Daoy (cell line): ENCODE measurements around the gene FRMPD1. TPM values are rescaled to one million over a fixed set of nuclear protein-coding genes. Genes with fewer than 3 reads are reported as not detected.
"Not testable (repeated sequence)": the region's sequence is repeated elsewhere in the genome, so short reads cannot be mapped to it uniquely, and the experiment has no call there.

ENCODE experiments used
- DNase-seq: peaks from one replicate; pipeline ENCODE4 v3.0.0-alpha.2; 2015; ENCODE audit warnings: low read depth
- total RNA-seq: library from RNA; depleted of rRNA; stranded (reverse); fragments of >200 nt; shearing (Covaris generic); gene quantifications from 2 replicates; pipeline ENCODE4 v1.2.3, GENCODE V29; 2014; rRNA removed

Gene FRMPD1, protein sequence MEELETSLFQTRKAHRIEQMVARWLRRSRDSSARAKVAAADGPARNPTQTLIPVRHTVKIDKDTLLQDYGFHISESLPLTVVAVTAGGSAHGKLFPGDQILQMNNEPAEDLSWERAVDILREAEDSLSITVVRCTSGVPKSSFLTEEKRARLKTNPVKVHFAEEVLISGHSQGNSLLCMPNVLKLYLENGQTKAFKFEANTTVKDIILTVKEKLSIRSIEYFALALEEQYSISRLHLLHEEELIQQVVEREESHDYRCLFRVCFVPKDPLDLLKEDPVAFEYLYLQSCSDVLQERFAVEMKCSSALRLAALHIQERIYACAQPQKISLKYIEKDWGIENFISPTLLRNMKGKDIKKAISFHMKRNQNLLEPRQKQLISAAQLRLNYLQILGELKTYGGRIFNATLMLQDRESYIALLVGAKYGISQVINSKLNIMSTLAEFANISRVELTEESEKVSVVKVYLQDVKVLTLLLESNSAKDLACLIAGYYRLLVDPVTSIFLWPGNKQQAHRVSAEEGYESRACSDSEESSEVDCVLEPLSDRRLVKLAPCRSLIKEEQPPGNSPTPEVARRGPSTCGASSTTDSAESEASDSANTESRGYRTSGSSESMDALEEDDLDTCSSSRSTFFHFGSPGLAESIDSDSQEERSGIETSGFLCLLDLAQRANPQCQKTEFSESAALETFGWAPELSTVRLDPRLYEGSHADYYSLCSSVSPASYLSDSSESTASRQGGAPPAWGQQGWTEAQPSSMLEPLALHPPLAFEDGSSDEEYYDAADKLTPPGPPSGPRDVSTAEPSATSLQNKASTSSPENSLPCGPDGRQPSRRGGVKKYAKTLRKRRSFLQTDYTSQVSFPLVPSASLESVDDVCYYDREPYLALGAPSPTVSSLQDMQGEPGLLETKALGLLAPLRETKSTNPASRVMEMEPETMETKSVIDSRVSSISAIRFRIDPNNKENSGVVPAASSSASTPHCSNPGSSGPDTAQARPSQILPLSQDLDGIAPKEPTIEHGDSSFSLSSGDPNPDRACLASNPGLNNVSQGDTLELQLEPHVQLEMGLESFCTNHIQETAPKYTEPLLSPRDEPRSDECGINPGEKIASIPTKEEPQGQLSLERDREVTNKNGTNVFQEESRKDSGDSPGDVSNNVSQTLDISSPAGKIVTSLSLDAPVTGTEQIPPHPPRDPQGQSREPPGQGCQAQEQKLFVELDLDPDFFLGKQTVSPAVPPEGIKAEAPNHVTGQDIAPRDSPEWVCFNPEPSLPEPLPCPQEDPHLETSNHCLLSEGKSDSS (N-terminal part only)
- total RNA-seq = 0.03 and 0.06 TPM in 2 replicates

DNA sequence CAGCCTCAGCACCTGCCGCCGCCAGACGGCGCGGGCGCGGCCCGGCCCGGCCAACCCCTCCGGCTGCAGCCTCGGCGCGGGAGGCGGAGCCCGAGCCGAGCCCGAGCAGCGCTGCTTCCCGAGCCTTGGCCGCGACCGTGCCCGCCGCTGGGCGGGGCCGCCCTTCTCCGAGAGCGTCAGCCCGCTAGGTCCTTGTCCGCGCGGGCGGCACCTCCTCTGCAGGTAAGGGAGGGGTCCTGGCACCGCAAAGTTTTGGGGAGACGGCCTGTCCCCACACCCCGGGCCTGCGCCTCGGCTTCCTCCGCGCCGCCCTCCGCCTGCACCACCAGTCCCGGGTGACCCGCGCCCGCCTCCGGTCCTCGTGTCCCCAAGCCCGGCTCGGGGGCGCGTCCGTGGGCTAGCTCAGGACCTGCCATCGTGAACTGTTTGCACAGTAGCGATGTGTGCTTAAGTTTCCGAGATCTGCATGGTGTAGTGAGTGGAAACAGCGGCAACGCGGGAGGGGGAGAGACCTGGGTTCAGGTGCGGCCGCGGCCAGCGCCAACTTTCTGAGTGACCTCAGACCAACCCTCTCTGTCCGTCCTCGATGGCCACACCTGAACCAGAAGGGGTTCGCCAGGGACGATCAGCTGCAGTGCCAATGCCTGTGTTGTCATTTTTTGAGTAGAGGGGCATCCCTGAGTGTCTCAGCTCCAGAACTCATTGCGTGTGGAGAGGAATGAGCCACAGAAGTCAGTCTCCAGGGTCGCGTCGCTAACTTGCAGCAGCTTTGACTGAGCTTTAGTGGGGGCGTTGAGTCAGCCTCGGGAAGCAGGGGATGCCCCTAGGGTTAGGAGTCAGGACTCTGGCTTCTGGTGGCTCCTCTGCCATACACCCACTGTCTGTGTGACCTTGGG, at the start of gene FRMPD1:
Gene FRMPD1 (plus strand): TSS at position 82 of the 896 bp plus-strand sequence. CDS start 41,688 bp downstream, outside the sequence.
- DNase-seq = peak; percentile 71

DNA sequence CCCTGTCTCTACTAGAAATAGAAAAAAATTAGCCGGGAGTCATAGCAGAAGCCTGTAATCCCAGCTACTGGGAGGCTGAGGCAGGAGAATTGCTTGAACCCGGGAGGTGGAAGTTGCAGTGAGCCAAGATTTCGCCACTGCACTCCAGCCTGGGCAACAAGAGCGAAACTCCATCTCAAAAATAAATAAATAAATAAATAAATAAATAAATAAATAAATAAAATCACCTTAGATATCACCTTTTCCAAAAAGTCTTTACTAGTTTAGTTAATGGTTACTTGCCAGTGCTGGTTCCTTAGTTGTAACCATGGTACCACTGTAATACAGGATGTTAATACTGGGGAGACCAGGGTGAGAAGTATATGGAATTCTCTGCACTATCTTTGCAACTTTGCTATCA, 48.7 kb upstream of the FRMPD1 start:
- not testable (repeated sequence) for DNase-seq

DNA sequence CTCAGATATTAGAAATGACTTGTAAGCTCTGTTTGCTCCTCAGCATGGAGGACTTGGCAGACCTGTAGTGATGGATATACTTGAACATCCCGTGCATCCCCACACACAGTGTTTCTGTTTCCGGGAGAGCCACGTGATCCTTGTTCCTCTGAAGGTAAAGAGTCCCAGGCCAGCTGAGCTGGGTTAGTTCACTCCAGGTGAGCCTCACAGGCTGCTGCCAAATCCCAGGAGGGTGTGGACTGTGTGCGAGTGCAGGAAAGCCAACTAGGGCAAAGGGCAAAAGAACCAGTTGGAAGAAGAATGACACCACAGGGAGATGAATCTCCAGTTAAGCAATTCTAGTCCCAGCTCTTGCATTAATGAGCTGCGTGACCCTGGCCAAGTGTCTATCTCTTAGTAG, 47.9 kb upstream of the FRMPD1 start:
- DNase-seq = peak; percentile 17

DNA sequence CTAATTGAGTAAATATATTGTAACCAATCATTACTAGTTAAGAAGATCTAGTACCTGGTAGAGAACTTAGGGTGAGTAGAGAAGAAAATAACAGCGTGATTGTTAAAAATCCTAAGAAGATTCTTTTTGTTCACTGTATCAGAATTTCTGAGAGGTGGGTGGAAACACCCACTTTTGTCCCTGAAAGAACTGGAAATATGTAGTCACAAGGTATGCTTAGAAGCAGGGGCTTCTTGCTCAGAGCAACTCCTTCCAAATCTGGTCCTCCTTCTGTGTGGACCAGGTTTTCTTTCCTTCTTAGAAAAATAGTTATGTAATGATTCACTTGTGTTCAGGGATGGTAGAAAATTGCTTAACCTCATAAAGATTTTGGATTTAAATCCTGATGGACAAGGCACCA, 46.5 kb upstream of the FRMPD1 start:
- no peak for DNase-seq

DNA sequence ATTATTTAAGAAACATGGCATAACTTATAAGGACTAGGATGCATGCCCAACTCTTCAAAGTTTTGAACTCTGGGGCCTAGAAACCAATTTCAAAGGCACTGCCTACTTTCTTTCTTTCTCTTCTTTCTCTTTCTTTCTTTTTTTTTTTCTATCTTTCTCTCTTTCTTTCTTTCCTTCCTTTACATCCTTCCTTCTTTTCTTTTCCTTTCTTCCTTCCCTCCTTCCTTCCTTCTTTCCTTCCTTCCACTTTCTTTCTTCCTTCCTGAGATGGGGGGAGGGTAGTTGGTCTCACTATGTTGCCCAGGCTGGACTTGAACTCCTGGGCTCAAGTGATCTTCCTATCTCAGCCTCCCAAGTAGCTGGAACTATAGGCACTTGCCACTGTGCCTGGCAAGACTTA, 42.5 kb upstream of the FRMPD1 start:
- DNase-seq = no peak

DNA sequence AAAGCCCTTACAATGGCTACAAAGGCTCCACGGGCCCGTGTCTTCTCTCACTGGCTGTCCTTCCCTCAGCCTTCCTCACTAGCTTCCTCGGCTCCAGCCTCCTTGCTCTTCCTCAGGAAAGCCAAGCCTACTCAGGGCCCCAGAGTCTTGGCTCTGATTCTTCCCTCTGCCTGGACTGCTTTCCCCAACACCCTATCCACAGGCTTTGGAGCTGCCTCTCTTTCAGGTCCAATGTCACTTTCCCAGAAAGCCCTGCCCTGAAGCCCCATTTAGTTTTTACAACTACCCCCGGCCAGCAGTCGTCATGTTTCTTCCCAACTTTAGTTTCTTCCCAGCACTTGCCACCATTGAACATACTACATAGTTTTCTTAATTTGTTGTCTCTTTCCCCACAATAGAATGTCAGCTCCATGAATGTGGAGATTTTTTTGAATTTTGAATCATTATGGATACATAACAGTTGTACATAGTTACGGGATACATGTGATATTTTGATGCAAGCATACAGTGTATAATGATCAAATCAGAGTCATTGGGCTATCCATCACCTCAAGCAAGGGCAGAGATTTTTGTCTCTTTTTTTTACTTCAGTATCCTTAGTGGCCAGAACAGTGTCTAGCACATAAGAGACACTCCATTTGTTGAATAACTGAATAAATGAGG, 40.9 kb upstream of the FRMPD1 start:
- no peak for DNase-seq

DNA sequence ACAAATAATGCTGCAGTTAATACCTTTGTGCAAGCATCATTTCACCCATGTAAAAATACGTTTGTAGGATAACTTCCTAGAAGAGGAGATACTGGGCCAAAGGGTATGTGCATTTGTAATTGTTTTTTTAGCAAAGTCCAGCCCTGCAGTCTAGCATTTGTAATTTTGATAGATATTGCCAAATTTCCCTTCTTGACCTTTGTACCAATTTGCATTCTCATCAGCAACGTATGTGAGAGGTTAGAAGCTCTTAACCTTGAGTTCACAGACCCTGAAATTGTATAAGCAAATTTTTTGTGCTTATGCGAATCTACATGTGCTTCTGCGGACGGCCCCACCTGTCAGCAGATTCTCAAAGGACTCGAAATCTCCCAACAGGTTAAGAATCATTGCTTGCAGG, 39.7 kb upstream of the FRMPD1 start:
- no peak for DNase-seq

DNA sequence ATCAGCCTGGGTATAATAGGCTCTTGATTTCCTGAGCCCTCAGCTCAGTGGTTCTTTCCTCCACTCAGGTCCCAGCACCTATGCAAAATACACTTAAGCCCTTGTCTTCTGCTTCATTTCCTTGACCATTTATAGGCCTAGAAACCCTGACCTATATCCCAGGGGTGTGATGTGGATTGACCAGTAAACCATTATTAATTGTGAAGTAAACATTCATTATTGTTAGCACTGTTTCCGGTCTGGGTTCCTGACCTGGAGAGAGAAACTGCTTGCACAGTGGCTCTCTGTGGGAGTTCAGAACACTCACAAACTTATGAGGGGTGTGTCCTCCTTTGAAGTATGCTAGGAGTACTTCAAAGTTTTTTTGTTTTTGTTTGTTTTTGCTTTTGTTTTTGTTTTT, 38.8 kb upstream of the FRMPD1 start:
- no peak for DNase-seq

DNA sequence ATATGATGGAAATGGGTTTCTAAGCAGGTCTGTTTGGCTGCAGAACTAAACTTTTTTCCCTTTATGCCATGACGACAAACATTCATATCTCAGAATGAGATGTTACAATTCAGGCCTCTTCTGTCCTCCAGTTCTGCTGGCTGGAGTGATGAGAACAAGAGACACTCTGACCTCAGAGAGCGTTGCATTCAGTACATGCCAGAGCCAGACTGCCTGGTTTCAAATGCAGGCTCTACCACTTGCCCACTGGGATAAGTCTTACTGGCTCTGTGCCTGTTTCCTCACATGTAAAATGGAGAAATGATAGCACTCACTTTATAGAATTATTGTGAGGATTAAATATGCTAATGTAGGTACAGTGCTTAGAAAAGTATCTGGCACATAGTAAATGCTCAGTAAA, 33.6 kb upstream of the FRMPD1 start:
- no peak for DNase-seq

DNA sequence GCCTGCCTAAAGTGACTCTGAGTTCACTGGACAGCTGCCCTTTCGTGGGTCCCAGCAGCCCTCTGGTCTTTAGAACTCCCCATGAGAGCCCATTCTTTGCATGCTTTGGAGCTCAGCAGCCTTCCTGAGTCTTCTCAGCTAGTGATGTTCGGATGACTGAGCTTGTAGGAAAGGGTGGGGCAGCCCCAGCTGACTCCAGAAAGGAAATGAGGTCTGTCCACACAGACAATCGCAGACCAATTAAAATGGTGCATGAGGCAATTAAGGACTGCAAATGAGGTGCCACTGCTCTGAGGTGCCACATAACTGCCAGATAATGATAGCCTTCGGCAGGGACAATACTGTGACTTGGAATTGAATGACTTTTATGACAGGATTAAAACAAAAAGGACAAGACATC, 32.9 kb upstream of the FRMPD1 start:
- peak; percentile 69 for DNase-seq

DNA sequence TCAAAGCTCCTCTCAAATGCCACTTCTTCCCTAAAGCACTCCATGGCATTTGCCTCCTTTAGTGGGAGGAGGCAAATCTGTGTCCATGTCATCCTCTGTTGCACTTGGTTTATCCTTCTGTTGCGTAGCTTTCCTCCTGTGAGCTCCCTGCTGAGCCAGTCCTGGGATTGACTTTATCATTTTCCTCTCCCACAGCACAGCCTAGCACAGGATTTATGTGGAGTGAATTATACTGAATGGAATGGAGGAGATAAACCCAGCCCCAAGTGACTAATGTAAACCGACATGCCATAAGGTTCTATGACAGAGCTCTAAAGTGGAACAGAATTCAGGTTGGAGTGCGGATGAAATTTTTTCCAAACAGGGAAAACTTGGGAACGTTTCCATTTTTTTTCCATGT, 31.9 kb upstream of the FRMPD1 start:
- DNase-seq = peak; percentile 71

DNA sequence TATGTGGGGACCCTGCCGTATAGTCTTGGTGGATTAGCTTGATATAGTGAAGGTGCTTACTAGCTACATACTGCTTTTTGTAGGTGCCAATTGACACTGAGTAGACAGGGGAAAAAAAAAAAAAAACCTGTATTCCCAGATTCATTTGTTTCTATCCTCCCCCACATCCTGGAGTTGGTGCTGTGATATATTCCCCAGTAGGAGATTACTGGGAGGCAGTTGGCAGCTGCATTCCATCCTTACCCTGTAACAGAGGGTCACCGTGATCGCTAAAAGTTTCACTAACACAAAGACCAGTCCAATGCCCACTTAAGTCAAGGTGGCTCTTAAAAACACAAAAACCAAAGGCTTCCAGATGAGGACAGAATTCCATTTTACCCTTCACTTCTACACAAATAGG, 30.9 kb upstream of the FRMPD1 start:
- no peak for DNase-seq

DNA sequence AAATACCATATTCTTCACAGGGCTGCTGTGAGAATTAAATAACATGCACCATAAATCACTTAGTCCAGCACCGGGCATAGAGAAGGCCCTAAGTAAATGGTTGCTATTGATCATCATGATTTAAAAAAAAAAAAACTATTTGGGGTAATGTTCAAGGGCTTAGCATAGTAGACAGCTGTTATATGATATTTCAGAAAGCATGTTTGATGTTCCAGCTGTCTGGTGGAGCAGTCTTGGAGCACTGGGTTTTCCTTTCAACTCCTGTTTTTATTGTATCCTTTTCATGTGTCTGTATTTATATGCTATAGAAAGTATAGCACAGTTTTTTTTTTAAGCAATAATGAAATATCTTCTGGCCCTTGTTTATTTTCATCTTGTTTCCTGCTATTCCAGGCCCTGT, 30.4 kb upstream of the FRMPD1 start:
- DNase-seq = no peak

DNA sequence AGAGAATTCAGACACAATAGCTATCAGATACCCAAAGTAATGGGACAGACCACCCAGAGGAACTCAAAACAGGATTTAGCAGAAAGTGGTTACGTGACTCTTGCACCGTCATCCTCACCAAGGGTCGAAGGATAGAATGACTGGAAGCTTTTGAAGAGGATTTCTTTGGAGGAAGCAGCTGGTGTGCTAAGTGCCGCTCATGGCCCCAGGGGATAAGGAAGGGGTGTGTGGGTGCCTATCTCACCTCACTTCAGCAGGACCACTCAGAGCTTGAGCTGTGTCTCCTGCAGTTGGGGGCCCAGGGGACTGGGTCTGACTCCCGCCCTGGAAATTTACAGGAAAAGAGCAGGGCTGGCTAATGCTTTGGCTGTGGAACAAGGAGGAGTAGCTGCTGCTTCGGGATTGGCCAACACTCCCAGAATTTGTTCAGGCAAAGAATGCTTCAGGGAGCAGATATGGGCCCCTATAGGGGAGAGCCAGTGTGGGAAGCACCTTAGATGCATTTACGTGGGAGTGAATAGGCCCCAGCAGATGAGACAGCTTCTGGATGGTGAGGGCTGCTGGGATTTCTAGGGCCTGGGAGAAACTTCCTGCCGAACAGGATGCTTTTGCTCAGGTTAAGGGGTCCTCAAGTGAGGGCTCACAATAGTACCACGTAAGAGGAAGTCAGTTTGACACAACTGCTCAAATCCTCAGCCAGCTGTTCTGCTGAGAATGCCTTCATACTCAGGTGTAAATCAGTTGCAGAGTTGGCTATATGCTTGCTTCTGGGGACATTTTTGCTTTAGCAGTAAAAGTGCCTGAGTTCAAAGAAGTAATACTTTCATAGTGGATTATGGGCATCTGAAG, 29.3 kb upstream of the FRMPD1 start:
- no peak for DNase-seq

DNA sequence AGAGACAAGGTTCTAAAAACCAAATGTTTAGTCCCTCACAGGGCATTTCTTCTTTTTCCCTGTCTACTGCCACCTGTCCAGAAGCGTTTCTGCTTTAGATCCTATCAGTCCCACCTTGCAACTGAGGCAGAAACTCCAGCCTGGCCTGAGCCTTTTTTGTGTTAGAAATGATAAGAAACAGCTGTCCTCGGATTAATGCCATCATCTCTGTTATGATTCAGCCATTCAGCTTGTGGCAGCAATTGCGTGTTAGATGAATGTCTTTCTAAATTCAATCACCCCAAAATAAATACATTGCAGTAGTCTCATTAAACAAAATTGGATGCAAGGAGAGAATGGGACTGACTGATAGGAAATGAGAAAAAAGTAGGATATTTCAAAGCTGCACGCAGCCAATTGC, 28.3 kb upstream of the FRMPD1 start:
- DNase-seq = no peak

DNA sequence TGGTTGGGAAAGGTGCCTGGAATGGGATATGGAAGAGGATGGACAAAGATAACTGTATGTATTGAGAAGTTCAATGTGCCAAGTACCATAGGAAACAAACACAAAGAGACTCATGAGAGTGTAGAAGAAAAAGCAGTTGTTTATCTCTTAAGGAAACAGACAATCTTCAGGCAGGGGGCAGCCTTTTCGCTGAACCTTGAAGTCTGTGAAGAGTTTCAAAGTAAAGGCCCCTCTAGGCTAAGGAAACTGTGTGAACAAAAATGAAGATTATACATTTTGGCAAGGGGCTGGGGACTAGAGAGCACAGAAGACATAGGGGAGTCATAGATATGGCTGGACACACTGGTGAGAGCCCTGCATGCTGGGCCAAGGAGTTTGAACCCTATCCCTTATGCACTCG, 27.5 kb upstream of the FRMPD1 start:
- no peak for DNase-seq

DNA sequence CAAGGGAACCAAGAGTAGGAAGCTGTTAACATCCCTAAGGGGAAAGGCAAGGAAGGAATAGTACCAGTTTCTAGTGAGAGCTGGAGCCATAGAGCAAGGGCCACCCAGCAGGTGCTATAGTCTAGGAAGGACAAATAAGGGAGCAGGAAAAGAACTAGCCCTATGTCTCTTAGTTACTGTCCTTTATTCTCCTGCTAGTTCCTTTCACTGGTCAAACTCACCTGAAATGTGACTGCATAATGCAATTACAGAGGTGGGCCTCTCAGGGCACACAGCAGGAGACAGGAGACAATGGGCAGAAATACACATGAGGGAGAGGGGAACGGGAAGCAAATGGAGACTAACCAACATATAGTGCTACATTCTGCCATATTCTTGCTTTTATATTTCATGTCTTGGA, 26.7 kb upstream of the FRMPD1 start:
- DNase-seq = no peak

DNA sequence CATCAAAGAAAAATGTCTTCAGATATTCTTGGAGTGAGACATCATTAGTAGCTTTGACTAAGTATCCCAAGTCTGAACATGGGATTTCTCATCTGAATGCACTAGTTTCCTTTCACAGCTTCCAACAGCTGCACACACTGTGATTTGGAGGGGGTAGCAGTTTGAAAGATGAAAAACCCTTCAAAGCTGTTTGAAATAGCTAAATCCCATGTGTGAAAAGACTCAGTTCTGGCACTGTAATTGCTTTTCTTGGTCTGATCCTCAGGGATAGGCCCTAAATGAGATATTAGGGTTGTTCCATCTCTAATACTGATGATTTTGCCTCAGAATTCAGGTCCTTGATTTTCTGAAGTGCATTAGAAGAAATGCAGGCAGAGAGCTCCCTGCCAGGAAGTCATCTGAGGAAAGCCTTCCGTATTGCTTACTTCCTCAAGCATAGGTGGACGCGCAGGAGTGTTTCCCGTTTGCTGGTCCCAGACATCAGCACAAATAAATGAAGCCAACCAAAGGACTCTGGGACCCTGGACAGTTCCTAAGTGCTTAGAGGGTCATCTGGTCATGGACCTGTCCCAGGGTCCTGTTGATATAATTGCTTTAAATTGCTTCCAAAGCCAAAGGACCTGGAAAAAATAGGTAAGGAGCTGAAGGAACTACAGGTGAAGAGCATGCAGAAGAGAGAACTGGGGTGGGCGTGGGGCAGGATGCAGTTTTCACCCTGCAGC, 25.6 kb upstream of the FRMPD1 start:
- DNase-seq = no peak

DNA sequence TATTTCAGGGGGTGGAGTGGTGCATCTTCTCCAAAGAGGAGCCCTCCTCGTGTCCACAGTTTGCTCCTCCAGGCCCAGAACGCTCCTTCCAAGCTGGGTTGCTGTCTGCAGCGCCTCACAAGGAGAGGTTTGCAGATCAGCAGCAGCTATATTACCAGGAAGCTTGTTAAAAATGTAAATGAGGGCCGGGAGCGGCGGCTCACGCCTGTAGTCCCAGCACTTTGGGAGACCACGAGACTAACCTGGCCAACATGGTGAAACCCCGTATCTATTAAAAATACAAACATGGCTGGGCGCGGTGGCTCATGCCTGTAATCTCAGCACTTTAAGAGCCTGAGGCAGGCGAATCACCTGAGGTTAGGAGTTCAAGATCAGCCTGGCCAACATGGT, 25.0 kb upstream of the FRMPD1 start:
- no peak for DNase-seq
